Neural cell (in vitro differentiated cells): Measurements from ENCODE around the gene USP34. TPM values are rescaled to one million over a fixed set of nuclear protein-coding genes. Genes with fewer than 3 reads are reported as not detected.

Experiments used
- H2AFZ ChIP-seq: fragments of 200-600, 300-800 bp; sonication (generic), shearing (Covaris generic); 2 replicates; pipeline ENCODE4 v1.6.0; 2014; ENCODE audit warnings: low read depth, mild to moderate bottlenecking, antibody characterized with exemption, low read length, moderate library complexity
- H3F3A ChIP-seq: fragments of 200-600 bp; shearing (Covaris generic); 2 replicates; pipeline ENCODE4 v1.6.1; 2016; ENCODE audit warnings: mild to moderate bottlenecking, moderate library complexity, mixed read lengths, antibody characterized with exemption, low read length; ENCODE audit not compliant: insufficient read depth, poor library complexity, severe bottlenecking
- H3K27ac ChIP-seq: fragments of 200-600, 300-800 bp; sonication (generic), shearing (Covaris generic); 2 replicates; pipeline ENCODE4 v1.5.1; 2014; ENCODE audit warnings: mild to moderate bottlenecking, low read length, moderate library complexity
- H3K27me3 ChIP-seq: fragments of 300-800, 200-600 bp; sonication (generic), shearing (Covaris generic); 2 replicates; pipeline ENCODE4 v1.6.0; 2014; ENCODE audit warnings: mild to moderate bottlenecking, low read depth, low read length, moderate library complexity; ENCODE audit not compliant: insufficient read depth
- H3K36me3 ChIP-seq: fragments of 300-800, 200-600 bp; sonication (generic), shearing (Covaris generic); 2 replicates; pipeline ENCODE4 v1.5.1; 2014; ENCODE audit warnings: mild to moderate bottlenecking, antibody characterized with exemption, low read length, moderate library complexity; ENCODE audit not compliant: insufficient read depth
- H3K4me2 ChIP-seq: fragments of 300-800, 200-600 bp; sonication (generic), shearing (Covaris generic); 2 replicates; pipeline ENCODE4 v1.6.0; 2014; ENCODE audit warnings: mild to moderate bottlenecking, low read length
- H3K4me3 ChIP-seq: fragments of 300-800, 200-600 bp; sonication (generic), shearing (Covaris generic); 2 replicates; pipeline ENCODE4 v1.5.1; 2014; ENCODE audit warnings: mild to moderate bottlenecking, low read length, moderate library complexity
- H3K79me2 ChIP-seq: fragments of 200-600 bp; shearing (Covaris generic); replicated peaks from 2 replicates; pipeline ENCODE4 v1.6.0; 2014; ENCODE audit warnings: mild to moderate bottlenecking, low read length, moderate library complexity; ENCODE audit not compliant: insufficient read depth
- H3K9ac ChIP-seq: fragments of 300-800, 200-600 bp; sonication (generic), shearing (Covaris generic); 2 replicates; pipeline ENCODE4 v1.6.1; 2016; ENCODE audit warnings: mild to moderate bottlenecking, low read length, mixed read lengths
- H3K9me2 ChIP-seq: fragments of 200-600 bp; shearing (Covaris generic); 2 replicates; pipeline ENCODE4 v1.6.1; 2016; ENCODE audit warnings: mild to moderate bottlenecking, low read length, mixed read lengths; ENCODE audit not compliant: insufficient read depth
- H3K9me3 ChIP-seq: fragments of 200-600, 300-800 bp; sonication (generic), shearing (Covaris generic); 2 replicates; pipeline ENCODE4 v1.6.1; 2016; ENCODE audit warnings: mild to moderate bottlenecking, mixed run types, low read length, moderate library complexity, mixed read lengths
- H4K20me1 ChIP-seq: fragments of 200-600 bp; shearing (Covaris generic); 2 replicates; pipeline ENCODE4 v1.6.1; 2016; ENCODE audit warnings: mild to moderate bottlenecking, mixed run types; ENCODE audit not compliant: insufficient read depth
- CTCF ChIP-seq: fragments of 450-650 bp; IDR thresholded peaks from 2 replicates; pipeline ENCODE4 v1.5.1; 2014; ENCODE audit warnings: antibody characterized with exemption, mild to moderate bottlenecking, moderate library complexity; ENCODE audit not compliant: poor library complexity, severe bottlenecking
- EP300 ChIP-seq: fragments of 450-650 bp; conservative IDR thresholded peaks from 2 replicates; pipeline ENCODE4 v1.6.1; 2014; ENCODE audit warnings: antibody characterized with exemption, mild to moderate bottlenecking, moderate library complexity; ENCODE audit not compliant: poor library complexity, severe bottlenecking
- EZH2 ChIP-seq: fragments of 200-600, 300-800 bp; shearing (Covaris generic), sonication (generic); IDR thresholded peaks from 2 replicates; pipeline ENCODE4 v1.6.1; 2014; ENCODE audit warnings: antibody characterized with exemption, low read length, borderline replicate concordance, mild to moderate bottlenecking; ENCODE audit not compliant: insufficient read depth, poor library complexity, severe bottlenecking
- MXI1 ChIP-seq: fragments of 450-650 bp; conservative IDR thresholded peaks from 2 replicates; pipeline ENCODE4 v1.6.1; 2014; ENCODE audit warnings: antibody characterized with exemption, mild to moderate bottlenecking; ENCODE audit not compliant: poor library complexity, severe bottlenecking
- POLR2AphosphoS5 ChIP-seq: IDR thresholded peaks from 2 replicates; pipeline ENCODE4 v1.6.1; 2012
- RAD21 ChIP-seq: fragments of 450-650 bp; conservative IDR thresholded peaks from 2 replicates; pipeline ENCODE4 v1.6.1; 2014; ENCODE audit warnings: antibody characterized with exemption, mild to moderate bottlenecking, moderate library complexity
- REST ChIP-seq: IDR thresholded peaks from 2 replicates; pipeline ENCODE4 v1.6.1; 2012; ENCODE audit warnings: borderline replicate concordance
- SMC3 ChIP-seq: fragments of 450-650 bp; conservative IDR thresholded peaks from 2 replicates; pipeline ENCODE4 v1.6.1; 2014; ENCODE audit warnings: antibody characterized with exemption, mild to moderate bottlenecking, moderate library complexity; ENCODE audit not compliant: poor library complexity
- TAF1 ChIP-seq: IDR thresholded peaks from 2 replicates; pipeline ENCODE4 v1.6.1; 2012; ENCODE audit warnings: low read depth
- polyA plus RNA-seq: library from polyadenylated mRNA; depleted of rRNA; stranded (reverse); fragments of >200 nt; gene quantifications from 2 replicates; pipeline ENCODE4 v1.2.3, GENCODE V29; 2014

USP34 gene
- polyA plus RNA-seq, 1 donor from 2014 or later: 87.9 TPM

GRCh38 chr2:61439241-61440002, 31.5 kb downstream of the USP34 start:
- peaks cover 77% of the 10 kb centered on the region for H3K79me2 ChIP-seq
- TF ChIP-seq RAD21: no peak
- TF ChIP-seq POLR2AphosphoS5: no peak
- TF ChIP-seq REST: no peak
- TF ChIP-seq SMC3: no peak
- TF ChIP-seq TAF1: no peak
- no peak for TF ChIP-seq MXI1
- no peaks in the 10 kb centered on the region for H3K27me3 ChIP-seq
- no peak overlapping the region for H3K9ac ChIP-seq
- H3K4me3 ChIP-seq: no peak overlapping the region
- no peak overlapping the region for H3K4me2 ChIP-seq
- no peaks in the 10 kb centered on the region for H4K20me1 ChIP-seq
- H3K9me3 ChIP-seq: no peaks in the 10 kb centered on the region
- peaks cover 5% of the 10 kb centered on the region for H3K36me3 ChIP-seq
- no peak overlapping the region for H3K27ac ChIP-seq
- H2AFZ ChIP-seq: no peak overlapping the region
- no peaks in the 10 kb centered on the region for H3K9me2 ChIP-seq
- no peaks in the 10 kb centered on the region for H3F3A ChIP-seq

- Histone ChIP-seq H3K79me2 (peaks cover 77% of the 10 kb centered on the region), H3K27me3 (no peaks in the 10 kb centered on the region), H3K27ac (no peak overlapping the region), H4K20me1 (no peaks in the 10 kb centered on the region), H3K36me3 (peaks cover 4% of the 10 kb centered on the region), H3K9me3 (no peaks in the 10 kb centered on the region), H3K4me3 (no peak overlapping the region), H3F3A (no peaks in the 10 kb centered on the region), H3K4me2 (no peak overlapping the region), H2AFZ (no peak overlapping the region), H3K9ac (no peak overlapping the region), H3K9me2 (no peaks in the 10 kb centered on the region)
- no peak for TF ChIP-seq EP300
- no peak for TF ChIP-seq REST
- no peak for TF ChIP-seq RAD21
- TF ChIP-seq CTCF: no peak
- TF ChIP-seq POLR2AphosphoS5: no peak
- TF ChIP-seq TAF1: no peak
- no peak for TF ChIP-seq EZH2
- TF ChIP-seq MXI1: no peak
- TF ChIP-seq SMC3: no peak
Observed at GRCh38 chr2:61438670-61439069, 32.2 kb downstream of the USP34 start.
